Stimulated activated CD8-positive, alpha-beta memory T cell treated with anti-CD3 and anti-CD28 coated beads, Interleukin-15, amount 100 ng/mL, for 1 hour (primary cell): Measurements from ENCODE around the gene TMEM178B.
"Not testable (repeated sequence)": the region's sequence is repeated elsewhere in the genome, so short reads cannot be mapped to it uniquely, and the experiment has no call there.

Experiments used
- DNase-seq: peaks from one replicate; pipeline ENCODE4 v3.0.0-alpha.2; 2020; ENCODE audit warnings: low read depth

The TMEM178B gene

DNA sequence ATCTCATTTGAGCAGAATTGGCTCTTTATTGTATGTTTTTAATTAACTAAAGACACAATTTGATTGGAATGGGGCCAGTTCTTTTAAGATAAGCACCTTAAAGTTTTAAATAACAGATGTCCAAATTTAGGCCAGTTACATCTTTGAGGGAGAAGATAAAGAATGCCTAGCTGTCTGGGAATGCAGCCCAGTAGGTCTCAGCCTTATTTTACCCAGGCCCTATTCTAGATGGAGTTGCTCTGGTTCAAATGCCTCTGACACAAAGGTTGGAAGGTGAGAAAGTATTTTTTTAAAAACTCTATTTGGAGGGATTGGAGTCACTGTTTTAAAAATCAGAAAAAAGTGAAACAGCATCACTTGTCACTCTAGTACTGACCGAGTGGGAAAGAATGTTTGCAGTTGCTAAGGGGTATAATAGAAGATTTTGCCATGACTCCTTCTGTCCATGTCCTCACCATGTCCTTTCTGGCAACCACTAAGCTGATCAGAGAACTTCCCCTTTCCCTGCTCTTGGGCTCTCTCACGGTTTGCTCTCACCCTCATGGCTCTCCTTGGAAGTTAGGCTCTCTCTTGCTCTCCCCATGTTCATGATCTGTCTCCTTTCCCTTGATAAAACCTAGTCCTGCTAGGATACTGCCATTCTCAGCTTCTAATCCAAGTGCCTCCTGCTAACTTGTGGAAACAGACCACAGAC, 239.1 kb downstream of the TMEM178B start:
- no peak for DNase-seq

- no peak for DNase-seq
These were observed 240.0 kb downstream of the TMEM178B start for GRCh38 chr7:141313896-141314295.

GRCh38 chr7:141317033-141317585, 243.2 kb downstream of the TMEM178B start:
- DNase-seq: no peak

DNA sequence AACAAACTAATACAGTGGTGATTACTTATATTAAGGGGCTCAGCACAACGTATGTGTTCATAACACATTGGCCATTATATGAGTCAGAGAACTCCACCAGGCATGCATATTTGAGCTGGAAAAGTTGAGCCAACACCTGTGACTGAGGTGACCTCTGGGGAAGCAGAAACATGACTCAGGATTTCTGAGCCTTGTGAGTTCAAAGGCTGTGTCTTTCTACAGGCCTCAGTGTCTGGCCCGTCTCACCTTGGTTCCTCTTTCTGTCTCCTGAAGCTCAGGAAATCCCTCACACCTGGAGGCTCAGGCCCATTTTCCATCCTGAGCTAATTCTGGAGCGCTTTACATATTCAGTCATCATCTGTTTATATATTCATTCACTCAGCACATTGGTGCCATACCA, 246.4 kb downstream of the TMEM178B start:
- DNase-seq: no peak

DNA sequence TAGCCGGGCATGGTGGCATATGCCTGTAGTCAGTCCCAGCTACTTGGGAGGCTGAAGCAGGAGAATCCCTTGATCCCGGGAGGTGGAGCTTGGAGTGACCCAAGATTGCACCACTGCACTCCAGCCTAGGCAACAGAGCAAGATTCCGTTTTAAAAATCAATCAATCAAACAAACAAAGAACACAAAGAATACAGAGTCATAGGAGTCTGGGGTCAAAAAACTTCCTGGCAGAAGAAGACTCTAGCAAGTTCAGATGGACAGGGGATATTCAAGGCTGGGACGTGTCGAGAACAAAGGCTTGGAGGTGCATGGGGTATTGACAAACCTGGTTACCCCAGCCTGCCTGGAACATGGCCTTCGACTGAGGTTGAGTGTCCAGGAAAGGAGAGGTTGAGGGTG, 248.5 kb downstream of the TMEM178B start:
- DNase-seq: no peak

- DNase-seq: no peak
These were observed 250.0 kb downstream of the TMEM178B start for GRCh38 chr7:141323826-141324225.

- no peak for DNase-seq
These were observed 251.0 kb downstream of the TMEM178B start for GRCh38 chr7:141324870-141325269.

DNA sequence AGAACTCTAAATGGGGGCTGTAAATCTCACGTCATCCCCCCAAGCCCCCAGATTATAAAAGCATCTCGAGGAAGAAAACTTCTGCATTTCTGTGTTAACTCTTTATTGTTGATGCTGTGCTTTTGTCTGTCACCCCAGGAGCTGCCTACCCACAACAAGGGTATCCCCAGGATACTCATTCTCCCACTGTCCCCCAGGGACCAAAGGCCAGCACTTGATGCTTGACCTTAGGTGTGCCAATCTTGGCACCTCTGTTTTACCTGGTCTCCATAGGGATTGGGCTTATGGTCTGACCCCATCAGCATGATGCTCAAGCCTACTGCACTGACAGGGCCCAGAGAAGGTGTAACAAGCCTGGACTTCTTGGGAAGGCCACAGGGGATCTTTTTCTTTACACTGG, 251.4 kb downstream of the TMEM178B start:
- no peak for DNase-seq

DNA sequence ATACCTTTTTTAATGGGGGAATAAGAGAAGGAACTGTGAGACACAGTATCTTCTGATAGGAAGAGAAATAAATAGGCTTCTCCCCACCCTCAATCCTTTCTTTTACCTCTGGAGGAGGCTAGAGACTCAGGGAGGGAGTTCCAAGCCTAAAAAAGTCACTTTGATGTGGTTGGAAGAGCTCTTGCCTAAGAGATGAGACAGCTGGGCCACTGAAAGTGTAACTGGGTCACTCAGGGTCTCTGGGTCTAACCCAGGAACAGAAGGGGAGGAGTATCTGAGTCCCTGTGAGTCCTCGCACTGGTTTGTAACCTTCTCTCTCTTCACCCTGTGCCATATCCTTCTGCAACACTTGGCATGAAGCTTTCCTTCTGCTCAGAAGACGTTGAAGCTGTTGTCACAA, 254.4 kb downstream of the TMEM178B start:
- no peak for DNase-seq

DNA sequence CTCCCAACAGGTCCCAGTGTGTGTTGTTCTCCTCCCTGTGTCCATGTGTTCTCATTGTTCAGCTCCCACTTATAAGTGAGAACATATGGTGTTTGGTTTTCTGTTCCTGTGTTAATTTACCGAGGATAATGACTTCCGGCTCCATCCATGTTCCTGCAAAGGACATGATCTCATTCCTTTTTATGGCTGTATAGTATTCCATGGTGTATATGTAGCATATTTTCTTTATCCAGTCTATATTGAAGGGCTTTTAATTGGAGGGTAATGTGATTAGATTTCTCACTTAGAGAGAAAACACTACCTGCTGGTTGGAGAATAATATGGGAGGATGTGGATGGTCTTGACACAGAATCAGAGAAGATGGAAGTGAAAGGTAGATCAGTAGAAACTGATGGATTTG, 256.4 kb downstream of the TMEM178B start:
- DNase-seq: not testable (repeated sequence)

DNA sequence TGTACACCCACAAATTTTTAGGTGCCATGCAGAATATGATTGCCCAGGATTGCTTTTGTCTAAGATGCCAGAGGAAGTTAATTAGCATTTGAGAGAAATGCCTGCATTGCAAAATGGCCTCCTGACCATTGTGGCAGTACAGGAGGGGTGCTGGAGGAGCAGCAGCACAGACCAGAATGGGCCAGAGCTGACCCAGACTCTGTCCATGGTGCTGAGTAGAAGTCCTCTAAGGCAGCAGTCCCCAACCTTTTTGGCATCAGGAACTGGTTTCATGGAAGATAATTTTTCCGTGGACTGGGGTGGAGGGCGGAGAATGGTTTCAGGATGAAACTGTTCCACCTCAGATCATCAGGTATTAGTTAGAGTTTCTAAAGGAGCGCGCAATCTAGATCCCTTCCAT, 259.6 kb downstream of the TMEM178B start:
- DNase-seq: no peak

- no peak for DNase-seq
These were observed 261.3 kb downstream of the TMEM178B start for GRCh38 chr7:141335164-141335563.

DNA sequence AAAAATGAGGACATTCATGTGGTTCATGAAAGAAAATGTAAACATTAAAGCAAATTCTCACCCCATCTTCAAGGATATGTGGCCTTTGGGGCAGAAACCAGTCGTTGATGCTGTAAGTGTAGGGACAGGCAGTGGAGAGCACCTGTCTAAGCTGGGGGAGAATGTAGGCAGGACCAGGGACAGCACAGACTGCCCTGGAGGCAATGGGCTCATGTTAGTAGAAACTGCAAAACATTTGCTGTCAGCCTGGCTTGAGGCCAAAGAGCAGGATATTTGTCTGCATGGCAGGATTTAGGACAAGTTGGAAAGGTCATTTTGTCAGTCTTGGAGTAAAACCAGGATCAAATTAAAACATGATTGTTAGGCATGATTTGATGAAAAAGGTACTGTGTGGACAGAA, 265.7 kb downstream of the TMEM178B start:
- DNase-seq: no peak

DNA sequence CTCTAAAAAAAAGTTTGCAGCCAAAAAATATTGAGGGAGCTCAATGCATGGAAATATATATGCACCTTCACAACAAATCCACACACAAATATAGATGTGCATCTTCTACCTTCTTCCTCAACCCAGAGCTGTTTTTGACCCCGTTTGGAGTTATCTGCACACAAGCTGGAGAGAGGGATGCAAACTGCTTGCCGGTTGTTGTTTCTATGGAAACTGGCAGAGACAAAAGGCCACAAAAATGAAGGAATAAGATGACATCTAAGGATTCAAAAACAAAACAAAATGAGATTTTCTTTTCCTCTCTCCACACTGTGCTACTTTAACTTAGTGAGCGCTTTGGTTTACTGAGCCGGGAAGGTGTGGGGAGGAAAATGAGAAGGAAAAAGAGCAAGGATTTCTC, 267.1 kb downstream of the TMEM178B start:
- DNase-seq: no peak

DNA sequence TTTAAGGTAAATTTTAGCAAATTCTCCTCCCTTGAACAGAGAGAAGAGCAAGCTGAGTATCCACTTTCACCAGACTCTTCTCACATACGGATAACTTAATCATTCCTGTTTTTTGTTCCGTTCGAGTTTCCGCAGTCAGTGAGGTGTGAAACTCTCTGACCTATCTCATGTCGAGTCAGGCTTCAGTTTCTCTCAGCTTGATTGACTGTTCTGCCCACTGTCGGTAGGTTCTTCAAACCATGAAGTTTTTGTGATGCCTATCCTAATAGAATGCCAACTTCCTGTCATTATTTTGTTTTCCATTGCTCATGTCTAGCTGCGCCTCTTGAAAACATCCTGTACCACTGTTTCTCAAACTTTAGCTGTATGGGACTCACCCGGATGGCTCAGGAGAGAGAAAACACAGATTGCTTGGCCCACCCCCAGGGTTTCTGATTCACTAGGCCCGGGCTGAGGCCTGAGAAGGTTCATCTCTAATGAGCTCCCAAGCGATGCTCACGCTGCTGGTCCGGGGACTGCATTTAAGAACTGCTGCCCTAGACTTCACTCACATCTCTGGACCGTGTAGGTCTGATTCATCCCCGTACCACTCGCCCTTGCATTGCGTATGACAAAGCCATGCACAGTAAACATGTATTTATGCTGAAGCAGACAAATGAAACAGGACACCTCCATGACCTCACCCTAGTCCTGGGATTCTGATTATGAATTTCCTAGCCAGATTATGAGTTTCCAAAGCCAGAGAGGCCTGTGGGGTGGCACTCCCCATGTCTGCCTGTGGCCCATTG, 269.0 kb downstream of the TMEM178B start:
- DNase-seq: no peak

DNA sequence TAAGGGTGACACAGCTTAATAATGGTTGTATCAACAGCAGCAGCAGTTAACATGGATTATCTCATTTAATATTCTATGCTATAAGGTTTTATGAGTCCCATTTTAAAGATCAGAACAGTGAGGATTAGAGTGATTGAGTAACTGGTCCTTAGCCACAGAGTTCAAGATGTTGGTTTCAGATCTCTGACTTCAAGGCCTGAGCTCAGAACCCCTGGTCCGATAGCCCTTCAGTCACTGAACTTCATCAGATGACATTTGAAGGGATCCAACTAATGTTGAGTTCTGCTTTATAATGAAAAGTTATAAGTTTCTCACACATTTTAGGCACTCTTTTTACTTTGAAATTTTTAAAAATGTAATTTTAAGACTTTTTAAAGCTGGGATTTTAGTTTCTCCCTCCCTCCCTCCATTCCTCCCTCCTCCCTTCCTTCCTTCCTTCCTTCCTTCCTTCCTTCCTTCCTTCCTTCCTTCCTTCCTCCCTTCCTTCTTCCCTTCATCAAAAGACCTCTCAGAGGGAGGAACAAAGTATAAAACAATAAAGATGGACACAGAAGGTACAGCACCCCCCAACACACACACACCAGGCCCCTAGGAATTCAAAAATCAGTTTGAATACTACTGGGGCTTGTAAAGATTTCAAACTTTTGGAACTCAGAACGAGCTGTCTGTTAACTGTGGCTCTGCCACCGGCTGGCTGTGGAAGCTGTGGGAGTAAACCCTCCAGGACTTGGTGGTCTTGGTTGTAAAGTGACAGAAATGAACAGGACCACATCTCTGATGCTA, 270.5 kb downstream of the TMEM178B start:
- no peak for DNase-seq

DNA sequence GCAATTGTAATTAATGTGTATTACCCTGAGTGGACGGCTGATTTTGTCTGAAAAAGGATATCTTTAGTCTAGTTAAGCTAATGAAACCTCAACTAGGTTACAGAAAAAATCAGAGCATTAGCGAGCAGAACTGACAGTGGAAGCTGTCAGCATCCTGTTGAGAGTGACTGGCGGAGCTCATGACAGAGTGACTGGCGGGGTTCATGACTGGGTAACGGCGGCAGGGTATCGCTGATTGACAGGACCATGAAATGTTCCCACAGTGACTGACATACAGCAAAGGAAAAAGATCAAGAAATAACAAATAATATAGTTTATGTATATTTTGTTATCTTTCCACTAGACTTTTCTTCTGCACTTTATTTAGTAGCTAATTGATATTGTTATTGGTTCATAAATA, 274.9 kb downstream of the TMEM178B start:
- DNase-seq: no peak

- no peak for DNase-seq
These were observed 275.5 kb downstream of the TMEM178B start for GRCh38 chr7:141349338-141349737.

- no peak for DNase-seq
These were observed 275.9 kb downstream of the TMEM178B start for GRCh38 chr7:141349804-141350203.

DNA sequence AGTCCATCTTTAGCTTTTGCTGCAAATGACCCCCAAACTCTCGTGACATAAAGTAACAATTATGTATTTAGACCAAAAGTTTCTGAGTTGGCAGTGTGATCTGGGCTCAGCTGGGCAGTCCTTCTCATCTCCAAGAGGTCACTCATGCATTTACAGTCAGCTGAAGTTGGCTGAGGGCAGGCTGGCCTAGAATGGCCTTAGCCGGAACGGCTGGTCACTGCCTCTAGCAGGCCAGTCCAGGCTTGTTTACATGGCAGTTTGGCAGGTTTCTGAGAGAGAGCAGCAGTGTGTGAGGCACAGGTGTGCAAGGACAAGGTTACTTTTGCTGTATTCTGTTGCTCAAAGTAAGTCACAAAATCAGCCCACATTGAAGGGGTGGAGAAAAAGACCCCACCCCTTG, 277.3 kb downstream of the TMEM178B start:
- DNase-seq: no peak

GRCh38 chr7:141352955-141353354, 279.1 kb downstream of the TMEM178B start:
- DNase-seq: no peak

- no peak for DNase-seq
These were observed 280.4 kb downstream of the TMEM178B start for GRCh38 chr7:141354251-141354650.

DNA sequence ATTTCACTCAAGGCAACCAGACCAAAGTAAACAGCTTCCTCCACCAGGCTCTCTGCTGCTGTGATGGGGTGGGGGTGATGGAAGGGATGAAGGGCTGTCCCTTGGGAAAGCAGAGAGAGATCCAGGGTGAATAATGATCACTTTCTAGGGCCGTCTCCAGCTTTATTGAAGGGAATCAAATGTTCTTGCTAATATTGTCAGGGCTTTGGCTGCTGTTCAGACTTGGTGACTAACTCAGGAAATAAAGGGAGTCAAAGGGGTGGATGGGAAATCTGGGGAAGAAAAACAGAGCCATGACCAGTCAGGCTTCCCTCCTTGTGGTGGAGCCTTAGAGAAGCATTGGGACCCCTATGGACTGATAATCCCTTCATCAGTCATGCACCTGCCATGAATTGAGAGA, 281.2 kb downstream of the TMEM178B start:
- DNase-seq: no peak
